ENCODE data around the gene CDKN1C. TPM values are rescaled to one million over a fixed set of nuclear protein-coding genes. Genes with fewer than 3 reads are reported as not detected.
A peak's percentile ranks its signal among the peaks of the same experiment; 100 is the strongest.

CDKN1C gene
- polyA plus RNA-seq, 1 of the 3 experiments (the other 2 are of a cell fraction): 1.6 TPM

DNA sequence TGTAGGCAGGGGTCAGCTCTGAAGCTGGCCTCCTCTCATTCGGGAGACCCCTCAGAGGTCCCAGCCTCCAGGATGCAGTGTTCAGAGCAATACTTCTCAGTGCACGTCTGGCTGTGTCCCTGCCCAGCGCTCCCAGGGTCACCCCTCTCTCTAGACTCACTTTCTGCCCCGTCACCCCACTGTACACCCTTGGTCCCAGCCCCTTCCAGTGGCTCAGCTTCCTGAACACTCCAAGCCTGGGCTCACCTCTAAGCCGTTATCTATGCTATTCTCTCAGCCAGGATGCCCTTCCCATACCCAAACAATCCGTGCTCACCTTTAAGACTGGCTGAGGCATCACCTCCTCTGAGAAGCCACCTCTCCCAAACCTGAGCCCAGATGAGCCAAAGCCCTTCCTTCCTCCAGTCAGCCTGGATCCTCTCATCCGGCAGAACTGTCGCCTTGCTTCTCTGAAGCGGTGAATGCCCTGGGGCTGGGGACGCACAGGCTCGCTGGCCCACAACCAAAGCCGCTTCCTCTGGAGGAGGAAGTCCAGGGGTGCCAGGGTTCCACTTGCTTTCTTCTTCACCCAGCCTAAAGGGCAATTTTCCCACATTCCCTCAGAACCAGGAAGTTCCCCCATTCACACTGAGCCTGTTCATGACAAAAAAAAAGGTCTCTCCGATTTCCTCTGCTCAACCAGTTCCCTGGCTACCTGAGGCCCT, 13.7 kb upstream of the CDKN1C start:
- Histone ChIP-seq H3K4me1 (ENCODE audit: control insufficient read depth in 1 of 2, insufficient read depth in 2 of 2, low read depth in 1 of 2, low read length in 1 of 2) (peaks cover 17 to 21% of the 10 kb centered on the region in 2 experiments; a peak in 3 of 4 replicates), H3K9ac (no peak overlapping the region), H4K20me1 (ENCODE audit: insufficient read depth) (no peaks in the 10 kb centered on the region), H3K27ac (ENCODE audit: low read depth in 2 of 2, low read length in 1 of 2) (peak overlapping the region in 1 of 2 experiments; percentile 47; a peak in 1 of 4 replicates), H3K79me2 (ENCODE audit: insufficient read depth) (no peaks in the 10 kb centered on the region), H3K4me2 (peak overlapping the region; percentile 67; the same call in 1 of the 2 replicates), H3K9me2 (no peaks in the 10 kb centered on the region), H3F3A (replicated peaks; ENCODE audit: insufficient read depth) (peaks cover 7% of the 10 kb centered on the region), H2AFZ (ENCODE audit: low read depth) (no peak overlapping the region), H3K4me3 (ENCODE audit: low read depth in 2 of 2, low read length in 1 of 2) (no peak overlapping the region), H3K9me3 (no peaks in the 10 kb centered on the region), H3K27me3 (ENCODE audit: insufficient read depth) (no peaks in the 10 kb centered on the region), H3K36me3 (replicated peaks in 1 of 2; ENCODE audit: control insufficient read depth in 1 of 2, insufficient read depth in 2 of 2, low read length in 1 of 2) (no peaks in the 10 kb centered on the region)
- TF ChIP-seq, protein P1, sequence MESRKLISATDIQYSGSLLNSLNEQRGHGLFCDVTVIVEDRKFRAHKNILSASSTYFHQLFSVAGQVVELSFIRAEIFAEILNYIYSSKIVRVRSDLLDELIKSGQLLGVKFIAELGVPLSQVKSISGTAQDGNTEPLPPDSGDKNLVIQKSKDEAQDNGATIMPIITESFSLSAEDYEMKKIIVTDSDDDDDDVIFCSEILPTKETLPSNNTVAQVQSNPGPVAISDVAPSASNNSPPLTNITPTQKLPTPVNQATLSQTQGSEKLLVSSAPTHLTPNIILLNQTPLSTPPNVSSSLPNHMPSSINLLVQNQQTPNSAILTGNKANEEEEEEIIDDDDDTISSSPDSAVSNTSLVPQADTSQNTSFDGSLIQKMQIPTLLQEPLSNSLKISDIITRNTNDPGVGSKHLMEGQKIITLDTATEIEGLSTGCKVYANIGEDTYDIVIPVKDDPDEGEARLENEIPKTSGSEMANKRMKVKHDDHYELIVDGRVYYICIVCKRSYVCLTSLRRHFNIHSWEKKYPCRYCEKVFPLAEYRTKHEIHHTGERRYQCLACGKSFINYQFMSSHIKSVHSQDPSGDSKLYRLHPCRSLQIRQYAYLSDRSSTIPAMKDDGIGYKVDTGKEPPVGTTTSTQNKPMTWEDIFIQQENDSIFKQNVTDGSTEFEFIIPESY (IDR thresholded peaks at IDR 0.05; ENCODE audit: borderline replicate concordance, low read depth): no peak
- no peak for TF ChIP-seq ELF1 (IDR thresholded peaks at IDR 0.05)
- TF ChIP-seq, protein P2, sequence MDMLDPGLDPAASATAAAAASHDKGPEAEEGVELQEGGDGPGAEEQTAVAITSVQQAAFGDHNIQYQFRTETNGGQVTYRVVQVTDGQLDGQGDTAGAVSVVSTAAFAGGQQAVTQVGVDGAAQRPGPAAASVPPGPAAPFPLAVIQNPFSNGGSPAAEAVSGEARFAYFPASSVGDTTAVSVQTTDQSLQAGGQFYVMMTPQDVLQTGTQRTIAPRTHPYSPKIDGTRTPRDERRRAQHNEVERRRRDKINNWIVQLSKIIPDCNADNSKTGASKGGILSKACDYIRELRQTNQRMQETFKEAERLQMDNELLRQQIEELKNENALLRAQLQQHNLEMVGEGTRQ (IDR thresholded peaks at IDR 0.05; ENCODE audit: borderline replicate concordance, low read depth, low read length): no peak
- TF ChIP-seq, protein P3, sequence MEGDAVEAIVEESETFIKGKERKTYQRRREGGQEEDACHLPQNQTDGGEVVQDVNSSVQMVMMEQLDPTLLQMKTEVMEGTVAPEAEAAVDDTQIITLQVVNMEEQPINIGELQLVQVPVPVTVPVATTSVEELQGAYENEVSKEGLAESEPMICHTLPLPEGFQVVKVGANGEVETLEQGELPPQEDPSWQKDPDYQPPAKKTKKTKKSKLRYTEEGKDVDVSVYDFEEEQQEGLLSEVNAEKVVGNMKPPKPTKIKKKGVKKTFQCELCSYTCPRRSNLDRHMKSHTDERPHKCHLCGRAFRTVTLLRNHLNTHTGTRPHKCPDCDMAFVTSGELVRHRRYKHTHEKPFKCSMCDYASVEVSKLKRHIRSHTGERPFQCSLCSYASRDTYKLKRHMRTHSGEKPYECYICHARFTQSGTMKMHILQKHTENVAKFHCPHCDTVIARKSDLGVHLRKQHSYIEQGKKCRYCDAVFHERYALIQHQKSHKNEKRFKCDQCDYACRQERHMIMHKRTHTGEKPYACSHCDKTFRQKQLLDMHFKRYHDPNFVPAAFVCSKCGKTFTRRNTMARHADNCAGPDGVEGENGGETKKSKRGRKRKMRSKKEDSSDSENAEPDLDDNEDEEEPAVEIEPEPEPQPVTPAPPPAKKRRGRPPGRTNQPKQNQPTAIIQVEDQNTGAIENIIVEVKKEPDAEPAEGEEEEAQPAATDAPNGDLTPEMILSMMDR (IDR thresholded peaks at IDR 0.05): no peak
- no peak for TF ChIP-seq FOSL2 (IDR thresholded peaks at IDR 0.05; ENCODE audit: borderline replicate concordance, low read depth)
- no peak for TF ChIP-seq TAF1 (IDR thresholded peaks at IDR 0.05; ENCODE audit: borderline replicate concordance, low read depth, low read length)
- TF ChIP-seq SIN3A (IDR thresholded peaks at IDR 0.05; ENCODE audit: borderline replicate concordance, low read depth, low read length): no peak
- no peak for TF ChIP-seq NFIC (IDR thresholded peaks at IDR 0.05; ENCODE audit: borderline replicate concordance)
- no peak for TF ChIP-seq TCF12 (IDR thresholded peaks at IDR 0.05)
- TF ChIP-seq, protein P4, sequence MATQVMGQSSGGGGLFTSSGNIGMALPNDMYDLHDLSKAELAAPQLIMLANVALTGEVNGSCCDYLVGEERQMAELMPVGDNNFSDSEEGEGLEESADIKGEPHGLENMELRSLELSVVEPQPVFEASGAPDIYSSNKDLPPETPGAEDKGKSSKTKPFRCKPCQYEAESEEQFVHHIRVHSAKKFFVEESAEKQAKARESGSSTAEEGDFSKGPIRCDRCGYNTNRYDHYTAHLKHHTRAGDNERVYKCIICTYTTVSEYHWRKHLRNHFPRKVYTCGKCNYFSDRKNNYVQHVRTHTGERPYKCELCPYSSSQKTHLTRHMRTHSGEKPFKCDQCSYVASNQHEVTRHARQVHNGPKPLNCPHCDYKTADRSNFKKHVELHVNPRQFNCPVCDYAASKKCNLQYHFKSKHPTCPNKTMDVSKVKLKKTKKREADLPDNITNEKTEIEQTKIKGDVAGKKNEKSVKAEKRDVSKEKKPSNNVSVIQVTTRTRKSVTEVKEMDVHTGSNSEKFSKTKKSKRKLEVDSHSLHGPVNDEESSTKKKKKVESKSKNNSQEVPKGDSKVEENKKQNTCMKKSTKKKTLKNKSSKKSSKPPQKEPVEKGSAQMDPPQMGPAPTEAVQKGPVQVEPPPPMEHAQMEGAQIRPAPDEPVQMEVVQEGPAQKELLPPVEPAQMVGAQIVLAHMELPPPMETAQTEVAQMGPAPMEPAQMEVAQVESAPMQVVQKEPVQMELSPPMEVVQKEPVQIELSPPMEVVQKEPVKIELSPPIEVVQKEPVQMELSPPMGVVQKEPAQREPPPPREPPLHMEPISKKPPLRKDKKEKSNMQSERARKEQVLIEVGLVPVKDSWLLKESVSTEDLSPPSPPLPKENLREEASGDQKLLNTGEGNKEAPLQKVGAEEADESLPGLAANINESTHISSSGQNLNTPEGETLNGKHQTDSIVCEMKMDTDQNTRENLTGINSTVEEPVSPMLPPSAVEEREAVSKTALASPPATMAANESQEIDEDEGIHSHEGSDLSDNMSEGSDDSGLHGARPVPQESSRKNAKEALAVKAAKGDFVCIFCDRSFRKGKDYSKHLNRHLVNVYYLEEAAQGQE (IDR thresholded peaks at IDR 0.05; ENCODE audit: low read depth, low read length): no peak
- TF ChIP-seq FOXM1 (IDR thresholded peaks at IDR 0.05; ENCODE audit: low read depth): no peak
- WGBS (ENCODE audit: low lambda C conversion rate): 93% methylated on average over 13 of the region's 13 CpGs
- ChIA-PET POLR2A (no interaction called here), CTCF (interaction anchor here (2.0 to 2.1 kb wide), 3 partner anchors 10 to 367 kb away, joined by 6 to 29 read pairs (median 10); partner anchors contain the start of gene CDKN1C)
- no peak for DNase-seq

All from SK-N-SH (cell line).